ENCODE data around the gene LDLRAD3.
A peak's percentile ranks its signal among the peaks of the same experiment; 100 is the strongest.

LDLRAD3 gene

DNA sequence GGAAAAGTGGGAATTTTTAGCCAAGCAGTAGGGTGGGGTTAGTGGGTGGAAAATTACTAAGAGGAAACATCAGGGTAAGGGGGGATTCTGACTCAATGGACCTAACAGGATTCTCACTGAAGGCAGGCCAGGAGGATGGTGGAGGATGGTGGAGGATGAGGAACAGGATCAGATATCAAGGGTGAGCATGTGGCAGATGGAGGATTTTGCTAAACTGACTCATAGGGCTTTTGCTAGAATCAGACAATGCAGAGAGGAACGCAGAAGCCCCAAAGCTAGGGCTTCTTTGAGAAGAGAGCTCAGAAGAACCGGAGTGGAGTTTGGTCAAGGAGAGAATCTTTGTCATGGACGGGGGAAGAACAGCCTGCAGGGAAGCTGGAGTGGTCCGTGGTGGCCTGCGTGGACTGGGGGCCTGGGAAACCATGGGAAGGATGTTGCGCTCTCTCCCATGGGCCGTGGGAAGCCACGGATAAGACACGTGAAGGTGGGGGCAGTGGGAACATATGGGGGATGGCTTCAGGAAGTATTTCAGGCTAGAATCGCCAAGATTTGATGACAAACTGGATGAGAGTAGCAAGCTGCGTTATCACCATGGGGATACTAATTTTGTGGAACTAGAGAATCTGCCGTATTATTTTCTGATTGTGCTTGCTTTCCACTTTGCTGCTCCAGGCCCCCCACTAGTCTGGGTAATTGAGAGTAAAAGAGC lies 165.2 kb downstream of the LDLRAD3 start:
- DNase-seq, result no peak

DNA sequence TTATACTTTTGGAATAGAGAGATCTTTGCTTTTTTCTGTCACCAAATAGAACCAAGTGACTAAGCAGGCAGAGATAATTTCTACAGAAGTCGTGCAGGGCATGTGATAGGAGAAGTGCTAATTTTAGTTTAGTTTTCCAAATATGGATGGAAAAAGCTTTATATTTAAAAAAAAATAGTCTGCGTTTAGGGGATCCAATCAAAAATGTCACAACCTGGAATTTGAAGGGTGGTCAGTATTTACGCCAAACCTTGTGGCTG lies 165.7 kb downstream of the LDLRAD3 start:
- no peak for DNase-seq

DNA sequence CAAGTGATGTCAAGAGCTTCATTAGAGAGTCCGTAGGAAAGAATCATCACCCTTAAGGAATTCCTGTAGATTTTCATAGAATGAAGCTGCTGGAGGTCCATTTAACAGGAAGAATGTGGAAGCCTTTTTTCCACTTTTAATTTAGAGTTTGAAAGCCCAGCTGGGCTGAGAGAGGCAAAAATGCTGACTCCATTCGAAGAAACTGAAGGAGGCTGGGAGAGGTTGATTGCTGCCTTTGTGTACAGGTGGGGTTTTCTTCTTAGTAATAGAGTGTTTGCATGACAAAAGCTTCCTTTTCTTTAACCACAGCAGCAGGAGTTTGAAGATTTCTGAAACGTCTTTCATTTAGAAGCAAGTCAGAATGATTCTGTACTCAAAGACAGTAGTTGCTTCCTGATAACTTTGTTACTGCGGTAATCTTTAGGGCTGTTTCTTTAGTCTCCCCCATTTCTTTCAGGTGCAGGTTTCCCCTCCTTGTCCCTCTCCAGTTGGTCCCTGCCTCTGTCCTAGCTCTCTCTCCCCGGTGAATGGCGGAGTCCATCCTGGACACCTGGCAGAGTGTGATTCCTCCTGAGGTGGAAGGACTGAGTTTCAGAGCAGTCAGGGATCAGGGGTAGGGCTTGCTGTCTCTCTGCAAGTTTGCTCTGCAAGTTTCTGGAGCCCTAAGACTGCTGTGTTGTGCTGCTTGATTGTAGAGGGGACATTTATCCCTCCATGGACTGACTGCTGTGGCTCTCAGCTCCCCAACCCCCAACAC lies 166.2 kb downstream of the LDLRAD3 start:
- DNase-seq, result no peak

DNA sequence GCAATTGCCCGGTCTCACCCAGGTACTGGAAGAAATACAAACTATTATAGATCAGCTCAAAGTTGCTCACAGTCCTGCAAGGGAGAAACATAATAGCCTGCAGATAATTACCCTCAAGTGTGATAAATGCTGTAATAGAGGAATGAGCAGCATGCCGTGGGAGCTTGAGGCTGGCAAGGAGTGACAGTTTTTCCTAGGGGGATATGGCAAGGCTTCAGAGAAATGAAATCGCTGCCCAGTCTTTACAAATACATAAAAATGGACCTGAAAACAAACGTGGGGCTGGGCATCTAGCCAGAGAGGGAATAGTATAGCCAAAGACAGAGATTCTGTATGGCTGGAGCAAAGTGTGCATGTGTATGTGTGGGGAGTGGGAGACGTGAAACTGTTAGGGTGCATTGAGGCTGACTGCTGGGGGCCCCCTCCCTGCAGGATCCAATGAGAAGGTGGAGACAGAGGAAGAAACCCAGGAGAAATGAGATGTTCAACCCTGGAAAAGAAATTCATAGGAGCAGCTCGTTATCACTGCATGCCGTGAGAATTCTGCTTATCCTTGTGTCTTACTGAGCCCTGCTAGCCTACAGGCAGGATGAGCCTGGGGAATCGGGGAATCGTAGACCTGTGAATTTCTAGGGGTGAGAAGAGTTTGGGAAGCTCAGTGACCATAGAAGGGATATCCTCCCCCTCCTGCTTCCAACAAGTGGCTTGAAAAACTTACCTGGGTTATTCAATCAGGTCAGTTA lies 167.0 kb downstream of the LDLRAD3 start:
- DNase-seq, result no peak

DNA sequence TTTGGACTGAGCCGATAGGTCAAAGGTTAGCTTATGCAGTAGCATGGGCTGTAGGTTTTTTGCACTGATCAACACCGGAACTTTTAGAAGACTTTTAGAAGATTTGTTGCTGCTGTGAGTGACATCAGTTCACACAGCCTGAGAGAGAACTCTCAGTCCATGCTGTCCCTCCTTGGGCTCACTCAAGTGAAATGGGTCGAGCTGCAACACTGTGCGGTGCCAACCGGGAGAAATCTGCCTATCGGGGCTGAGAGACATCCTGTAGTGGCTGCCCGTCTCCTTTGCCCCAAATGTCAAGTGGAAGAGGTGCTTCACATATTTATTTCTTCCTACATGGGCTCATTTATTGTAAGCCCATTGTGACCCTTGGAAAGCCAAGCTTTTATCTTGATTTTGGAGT lies 170.2 kb downstream of the LDLRAD3 start:
- no peak for DNase-seq

DNA sequence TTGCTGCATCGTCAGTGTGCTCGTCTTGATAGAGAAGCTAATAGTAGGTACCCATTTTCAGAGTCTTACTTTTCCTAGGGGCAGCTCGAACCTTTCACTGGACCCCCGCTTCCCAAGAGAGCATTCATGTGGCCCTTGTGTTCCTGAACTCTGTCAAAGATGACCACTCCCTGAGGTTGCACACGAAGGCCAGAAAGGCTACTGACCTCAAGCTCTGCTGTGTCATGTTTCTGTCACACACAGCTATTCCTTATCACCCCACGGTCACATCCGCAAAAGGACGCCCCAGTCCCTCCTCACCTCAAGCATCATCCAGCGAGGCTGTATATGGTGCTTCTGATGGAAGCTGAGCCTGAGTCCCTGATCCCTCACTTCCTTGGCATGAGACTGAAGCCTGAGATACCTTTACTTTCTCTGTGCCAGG lies 171.5 kb downstream of the LDLRAD3 start:
- no peak for DNase-seq

DNA sequence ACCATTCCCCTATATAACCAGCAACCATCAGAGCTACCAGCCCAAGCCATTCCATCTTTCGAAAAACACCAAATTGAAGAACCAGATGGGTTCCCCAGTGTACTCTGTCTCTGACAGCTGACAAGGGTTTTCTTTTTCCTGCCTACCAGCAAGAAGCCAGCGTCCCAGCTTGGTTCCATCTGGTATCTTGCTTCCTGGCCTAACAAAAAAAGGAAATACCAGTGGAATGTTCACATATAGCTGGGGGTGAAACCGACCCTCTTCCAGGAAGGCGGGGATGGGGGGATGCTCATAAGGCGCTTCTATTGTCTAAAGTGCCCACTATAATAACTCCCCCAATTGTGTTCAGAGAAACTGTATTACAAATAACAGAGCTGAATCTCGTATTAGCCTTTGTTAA lies 172.3 kb downstream of the LDLRAD3 start:
- DNase-seq, result no peak

DNA sequence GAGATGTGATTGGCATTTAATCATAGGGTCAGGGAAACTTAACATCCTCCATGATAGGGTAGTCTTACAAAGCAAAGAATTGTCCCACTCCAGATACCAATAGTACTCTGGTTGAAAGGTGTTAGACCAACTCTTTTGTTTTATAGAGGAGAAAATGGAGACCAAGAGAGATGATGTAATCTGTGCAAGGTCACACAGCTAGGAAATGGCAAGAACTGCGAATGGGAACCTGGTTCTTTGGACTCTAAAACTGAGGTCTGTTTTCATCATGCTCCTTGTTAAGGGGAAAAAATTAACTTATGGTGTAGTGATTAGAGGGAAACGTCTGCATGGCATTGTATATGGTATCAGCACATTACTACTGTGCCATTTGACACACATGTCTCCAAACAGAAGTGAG lies 174.2 kb downstream of the LDLRAD3 start:
- DNase-seq, result no peak

DNA sequence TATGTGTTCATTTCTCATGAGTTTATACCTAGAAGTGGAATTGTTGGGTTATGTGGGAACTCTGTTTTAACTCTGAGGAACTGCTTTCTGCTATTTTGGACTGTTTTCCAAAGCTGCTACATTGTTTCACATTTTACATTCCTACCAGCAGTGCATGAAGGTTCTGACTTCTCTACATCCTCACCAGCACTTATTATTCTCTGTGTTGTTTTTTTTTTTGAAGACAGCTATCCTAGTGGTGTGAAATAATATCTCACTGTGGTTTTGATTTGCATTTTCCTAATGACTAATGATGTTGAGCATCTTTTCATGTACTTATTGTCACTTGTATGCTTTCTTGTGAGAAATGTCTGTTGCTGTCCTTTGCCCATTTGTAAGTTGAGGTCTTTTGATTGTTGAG lies 175.4 kb downstream of the LDLRAD3 start:
- no peak for DNase-seq

DNA sequence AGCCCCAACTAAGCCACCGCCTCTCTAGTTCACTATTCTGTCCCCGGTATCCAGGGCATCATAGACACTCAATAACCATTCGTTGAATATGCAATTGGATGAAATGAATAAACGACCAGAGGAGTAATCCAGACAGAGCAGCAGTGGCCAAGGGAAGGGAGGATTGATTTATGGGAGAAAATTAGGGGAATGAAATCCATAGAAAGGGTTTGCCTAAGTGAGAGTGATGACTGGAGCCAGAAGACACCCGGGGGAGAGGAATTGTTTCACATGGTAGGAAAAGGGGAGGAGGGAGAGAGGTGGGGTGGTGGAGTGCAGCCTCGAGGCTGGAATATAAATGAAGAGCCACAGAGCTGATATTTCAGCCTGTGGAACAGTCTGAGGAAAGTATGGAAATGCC lies 177.2 kb downstream of the LDLRAD3 start:
- no peak for DNase-seq

DNA sequence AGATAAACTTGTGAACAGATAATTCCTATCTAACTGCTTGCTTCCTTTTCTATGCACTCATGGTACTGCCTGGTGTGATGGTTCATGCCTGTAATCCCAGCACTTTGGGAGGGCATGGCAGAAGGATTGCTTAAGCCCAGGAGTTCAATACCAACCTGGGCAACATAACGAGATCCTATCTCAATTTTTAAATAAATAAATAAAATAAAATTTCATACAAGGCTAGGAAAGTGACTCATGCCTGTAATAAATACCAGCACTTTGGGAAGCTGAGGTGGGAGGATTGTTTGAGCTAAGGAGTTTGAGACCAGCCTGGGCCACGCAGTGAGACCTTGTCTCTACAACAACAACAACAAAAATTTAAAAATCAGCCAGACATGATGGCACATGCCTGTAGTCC lies 178.8 kb downstream of the LDLRAD3 start:
- DNase-seq, result no peak

DNA sequence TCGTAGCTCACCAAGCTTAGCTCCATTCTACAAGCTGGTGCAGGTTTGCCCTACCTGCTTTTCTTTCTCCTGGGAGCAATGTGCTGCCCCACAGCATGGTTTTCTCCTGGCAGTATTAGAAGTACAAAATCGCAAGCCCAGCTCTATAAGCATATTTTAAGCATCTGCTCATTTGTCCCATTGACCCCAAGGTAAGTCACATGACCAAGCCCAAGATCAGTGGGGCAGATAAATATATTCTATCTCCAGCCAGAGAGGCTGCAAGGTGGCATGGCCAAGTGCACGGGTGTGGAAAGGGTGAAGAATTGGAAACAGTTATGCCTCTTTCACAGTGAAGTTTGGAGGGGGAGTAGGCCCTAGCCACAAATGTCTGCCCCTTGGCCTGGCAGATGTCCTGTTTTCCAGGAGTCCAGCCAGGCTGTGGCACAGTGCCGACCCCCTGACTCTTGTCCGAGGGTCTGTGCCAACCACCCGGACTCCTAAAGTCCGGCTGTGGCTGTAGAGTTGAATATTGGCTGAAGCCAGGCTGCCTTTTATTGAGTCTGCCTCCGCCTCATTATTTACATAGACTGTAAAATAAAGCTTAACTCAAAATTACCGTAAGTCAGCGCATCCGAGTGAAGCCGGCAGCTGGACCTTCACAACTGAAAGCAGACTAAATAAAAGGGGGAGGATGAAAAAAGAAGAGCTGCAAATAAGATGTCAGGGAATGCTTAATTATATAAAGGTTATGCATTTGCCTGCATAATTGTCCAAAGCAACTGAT lies 179.7 kb downstream of the LDLRAD3 start:
- DNase-seq, result peak; percentile 42

DNA sequence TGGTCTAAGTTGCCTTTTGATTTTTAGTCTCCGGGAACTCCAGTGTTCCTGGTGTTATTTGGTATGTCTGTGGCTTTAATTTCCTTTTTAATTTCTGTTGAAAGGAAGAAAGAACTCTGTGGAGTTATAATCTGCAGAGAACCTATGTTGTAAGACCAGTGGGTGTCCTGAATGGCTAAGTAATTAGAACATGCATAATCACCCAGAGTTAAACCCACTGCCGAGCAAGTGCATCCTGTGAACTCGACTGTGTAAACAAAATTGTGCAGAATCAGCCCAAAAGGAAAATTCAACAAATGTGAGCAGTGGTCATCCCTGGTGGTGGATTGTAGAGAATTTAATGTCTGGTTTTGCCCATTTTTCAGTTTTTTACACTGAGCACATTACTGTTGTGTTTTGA lies 182.8 kb downstream of the LDLRAD3 start:
- DNase-seq, result no peak

DNA sequence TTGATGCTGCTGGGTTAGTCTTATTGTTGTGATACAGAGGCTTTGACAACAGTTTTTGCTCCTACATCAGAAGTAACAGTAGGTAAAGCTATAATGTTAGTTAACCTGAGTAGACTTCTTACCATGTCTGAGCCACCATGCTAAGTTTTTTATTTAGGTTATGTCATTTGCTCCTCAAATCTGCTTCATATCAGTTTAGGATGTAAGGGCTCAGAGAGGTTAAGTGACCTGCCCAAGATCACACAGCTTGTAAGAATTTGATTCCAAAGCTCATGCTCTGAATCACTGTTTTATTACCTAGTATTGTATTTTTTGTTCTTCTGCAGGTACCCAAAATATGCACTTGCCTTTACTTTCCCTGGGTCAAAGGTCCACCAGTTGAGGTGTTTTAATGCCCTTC lies 183.7 kb downstream of the LDLRAD3 start:
- DNase-seq, result no peak

DNA sequence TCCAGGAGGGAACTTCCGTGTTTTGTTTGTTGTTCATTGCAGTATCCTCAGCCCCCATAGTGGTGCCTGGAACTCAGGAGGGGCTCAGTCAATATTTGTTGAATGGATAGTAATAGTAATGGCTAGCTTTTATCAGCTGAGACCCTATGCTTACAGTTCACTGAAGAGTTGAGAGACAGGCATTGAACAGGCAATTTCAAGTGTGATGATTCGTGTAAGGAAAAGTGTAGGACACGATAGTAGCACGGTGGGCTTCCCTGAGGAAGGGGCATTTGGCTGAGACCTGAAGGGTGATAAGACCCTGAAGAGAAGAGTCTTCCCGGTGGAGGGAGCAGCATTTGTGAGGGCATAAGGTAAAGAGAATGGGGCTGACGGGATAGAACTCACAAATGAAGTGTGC lies 186.1 kb downstream of the LDLRAD3 start:
- no peak for DNase-seq

DNA sequence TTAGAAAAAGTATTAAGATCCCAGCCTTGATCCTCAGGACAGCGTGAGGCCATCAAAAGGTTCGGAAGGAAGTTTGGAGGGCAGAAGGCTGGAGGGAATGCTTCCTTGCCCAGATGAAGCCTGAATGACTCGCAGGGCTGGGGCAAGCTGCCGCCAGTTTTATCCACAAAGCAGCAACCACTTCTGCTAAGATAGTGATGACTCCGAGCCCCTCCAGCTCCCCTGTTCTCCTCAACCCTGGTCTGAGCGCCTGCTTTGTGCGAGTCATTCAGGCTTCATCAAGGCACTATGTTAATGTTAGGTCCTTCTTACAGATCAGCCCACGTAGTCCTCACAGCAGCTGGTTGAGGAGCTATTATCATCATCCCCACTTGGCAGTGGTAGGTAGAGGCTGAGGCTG lies 186.5 kb downstream of the LDLRAD3 start:
- DNase-seq, result no peak

DNA sequence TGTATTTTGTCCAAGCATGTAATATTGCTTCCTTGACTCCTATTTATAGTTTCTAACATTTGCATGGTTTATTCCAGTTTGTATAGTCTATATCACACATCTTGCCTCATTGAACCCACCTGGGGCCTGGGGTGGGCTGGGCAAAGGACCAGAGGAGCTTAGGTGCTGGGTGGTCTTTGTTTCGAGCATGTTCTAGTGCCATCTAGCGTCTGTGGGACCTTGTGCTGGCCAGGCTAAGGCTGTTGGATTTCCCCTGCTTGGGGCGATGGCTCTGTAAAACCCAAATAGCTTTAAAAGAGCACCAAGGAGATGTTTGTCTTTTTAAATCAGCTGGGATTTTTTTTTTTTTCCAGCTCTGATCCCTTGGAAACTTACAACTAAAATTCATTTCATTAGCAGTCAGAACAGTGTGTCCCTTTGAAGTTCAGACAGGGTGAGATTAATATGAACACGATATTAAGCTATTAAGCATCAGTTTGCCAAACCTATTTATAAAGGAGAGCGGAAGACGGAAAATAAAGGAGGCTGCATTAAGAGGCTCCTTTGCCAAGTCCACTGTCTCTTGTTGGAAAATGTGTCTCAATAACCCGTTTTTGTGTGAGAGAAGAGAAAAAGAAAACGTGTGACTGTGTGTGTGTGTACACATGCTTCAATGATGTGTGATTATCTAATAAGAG lies 188.0 kb downstream of the LDLRAD3 start:
- DNase-seq, result no peak

DNA sequence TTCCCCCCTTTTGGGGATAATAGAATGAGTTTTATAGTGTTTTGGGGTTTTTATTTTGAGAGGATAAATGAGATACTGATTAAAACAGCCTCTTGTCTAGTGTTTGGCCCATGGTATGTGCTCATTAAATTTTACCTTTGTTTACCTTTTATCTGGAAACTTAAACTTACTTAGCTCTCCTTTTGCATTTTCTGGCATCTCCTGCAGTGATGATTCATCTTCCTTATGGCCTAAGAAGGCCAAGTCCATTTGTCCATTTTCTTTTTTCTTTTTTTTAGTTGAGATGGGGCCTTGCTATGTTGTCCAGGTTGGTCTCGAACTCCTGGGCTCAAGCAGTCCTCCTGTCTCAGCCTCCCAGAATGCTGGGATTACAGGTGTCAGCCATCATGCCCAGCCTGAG lies 189.1 kb downstream of the LDLRAD3 start:
- DNase-seq, result no peak

DNA sequence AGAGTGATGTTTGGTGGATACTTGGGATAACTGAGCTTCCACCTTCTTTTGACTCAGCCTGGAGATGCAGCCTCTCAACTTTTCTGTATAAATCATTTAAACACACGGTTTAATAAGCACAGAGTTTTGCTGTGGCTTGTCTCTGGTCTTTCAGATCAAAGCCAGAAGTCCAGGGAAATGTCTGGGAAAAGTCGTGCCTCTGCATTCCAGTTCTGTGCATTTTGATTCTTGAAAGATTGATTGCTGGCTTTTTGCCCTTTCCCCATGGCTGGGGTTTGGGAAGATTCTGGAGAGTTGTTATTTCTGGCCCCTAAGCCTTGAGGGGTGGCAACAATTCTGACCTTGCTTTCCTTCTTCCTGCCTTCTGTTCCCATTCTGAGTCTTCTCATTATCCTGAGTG lies 191.2 kb downstream of the LDLRAD3 start:
- no peak for DNase-seq

DNA sequence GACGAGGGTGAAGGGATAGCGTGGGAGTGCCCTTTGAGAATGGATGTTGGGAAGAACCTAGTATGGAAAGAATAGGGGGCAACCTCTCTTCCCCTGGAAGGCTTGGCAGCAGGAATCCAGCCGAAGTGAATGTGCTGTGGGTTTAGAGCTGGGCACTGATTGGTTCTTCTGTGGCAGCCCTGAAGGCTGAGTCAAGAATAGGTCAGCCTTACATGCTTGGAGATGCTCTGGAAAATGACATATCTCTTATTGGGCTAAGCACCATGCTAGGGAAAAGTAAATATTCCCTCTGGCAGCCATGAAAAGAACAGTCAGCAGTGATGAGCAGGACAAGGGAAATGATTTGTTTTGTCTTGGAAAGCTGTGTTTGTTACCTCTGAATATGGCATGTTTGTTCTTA lies 195.9 kb downstream of the LDLRAD3 start:
- no peak for DNase-seq

DNA sequence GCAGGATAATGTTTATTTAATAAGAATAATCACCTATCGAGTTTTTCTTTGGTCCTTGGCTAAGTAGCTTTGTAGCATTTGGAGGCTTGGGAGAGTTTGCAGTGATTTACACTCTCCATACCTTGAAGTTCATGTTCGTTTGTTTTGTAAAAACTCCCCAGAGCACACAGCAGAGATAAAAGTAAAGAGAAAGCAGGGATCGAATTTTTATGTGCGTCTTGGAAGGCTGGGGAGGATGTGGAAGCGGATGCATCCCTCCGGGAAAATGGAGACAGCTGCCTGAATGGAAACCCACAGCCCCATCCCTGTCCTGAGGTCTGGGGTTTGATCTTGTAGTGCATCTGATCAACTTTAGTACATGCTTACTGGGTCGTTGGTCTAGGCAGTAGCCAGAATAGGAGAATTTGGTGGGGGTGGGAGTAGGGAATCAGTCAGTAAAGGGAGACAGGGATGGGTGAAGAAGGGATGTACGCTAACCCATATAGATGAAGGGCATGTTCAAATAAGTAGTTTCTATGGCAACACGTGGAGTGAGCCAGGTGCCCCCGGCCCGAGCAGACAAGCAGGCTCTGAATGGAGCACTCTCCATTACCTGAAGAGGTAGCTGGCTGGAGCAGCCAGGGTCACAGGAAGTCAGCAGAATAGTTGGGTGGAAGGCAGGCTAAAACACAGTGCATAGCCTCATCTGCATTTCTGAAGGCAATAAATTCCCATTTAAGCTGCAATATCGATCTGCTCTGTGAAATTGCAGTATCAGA lies 197.5 kb downstream of the LDLRAD3 start:
- no peak for DNase-seq

DNA sequence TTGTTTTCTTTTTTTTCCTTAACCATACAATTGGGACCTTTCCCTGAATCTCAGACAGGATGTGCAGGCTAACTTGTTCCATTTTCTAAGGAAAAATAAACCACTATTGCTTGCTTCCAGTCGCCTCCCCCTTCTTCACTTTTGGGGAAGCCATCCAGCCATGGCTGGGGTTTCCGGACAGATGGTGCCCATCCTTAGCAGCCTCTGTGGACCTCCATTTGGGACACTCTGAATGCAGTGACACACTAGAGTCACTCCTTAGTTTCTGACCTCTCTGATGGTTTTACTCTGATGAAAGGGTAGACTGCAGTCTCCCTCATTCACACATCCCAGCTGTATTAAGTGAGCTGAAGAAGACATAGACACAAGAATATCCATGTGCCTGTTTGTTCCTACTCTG lies 198.1 kb downstream of the LDLRAD3 start:
- no peak for DNase-seq

Measured in SHP77 treated with DMSO at 0.1 percent for 48 hours (cell line).